Adrenal gland (tissue), 12 donors: ENCODE measurements around the gene NACC2. TPM values are rescaled to one million over a fixed set of nuclear protein-coding genes. Genes with fewer than 3 reads are reported as not detected.

Experiments used
- DNase-seq, 7 donors: peaks; one replicate each; pipeline ENCODE4 v3.0.0-alpha.2; 2019 to 2020
- H3K27ac ChIP-seq, 5 donors: fragments of 200-600 bp; sonication (generic) in 4 of 5; 1 replicate in 3 of 5; 2 replicates in 2 of 5; pipeline versions ENCODE4 v1.5.1 to v1.8.0; 2016 to 2020; ENCODE audit warnings: mild to moderate bottlenecking in 1 of 5
- H3K27me3 ChIP-seq: fragments of 200-600 bp; 2 replicates; pipeline ENCODE4 v1.8.0; 2021
- H3K36me3 ChIP-seq, 2 donors: fragments of 200-600 bp; replicated peaks in 1 of 2; 1 replicate in 1 of 2; 2 replicates in 1 of 2; pipeline versions ENCODE4 v1.5.1 to v1.8.0; 2018 to 2022
- H3K4me1 ChIP-seq, 2 donors: fragments of 200-600 bp; replicated peaks in 1 of 2; 1 replicate in 1 of 2; 2 replicates in 1 of 2; pipeline versions ENCODE4 v1.5.1 to v1.8.0; 2018 to 2021
- H3K4me3 ChIP-seq, 4 donors: fragments of 200-600 bp; sonication (generic) in 3 of 4; one replicate each; pipeline ENCODE4 v1.5.1; 2016 to 2018
- H3K9me3 ChIP-seq, 3 donors: fragments of 200-600 bp; sonication (generic) in 1 of 3; replicated peaks in 1 of 3; 1 replicate in 2 of 3; 2 replicates in 1 of 3; pipeline versions ENCODE4 v1.5.1 to v1.8.0; 2016 to 2021
- POLR2A ChIP-seq, 2 donors: fragments of 450-650 bp; IDR thresholded peaks; one replicate each; pipeline ENCODE4 v1.6.1; 2017; ENCODE audit warnings: antibody characterized with exemption in 2 of 2, mild to moderate bottlenecking in 2 of 2, moderate library complexity in 1 of 2
- WGBS, 4 donors: extraction: QIAGEN DNeasy Blood & Tissue Kit in 2 of 4; methylation state at CpG; one replicate each; pipeline versions ENCODE4 v1.1.5 to v1.1.7; 2013 to 2017; 5-methylcytosine and 5-hydroxymethylcytosine counted together
- intact Hi-C, 2 donors: fragments of 100-400 bp; cut with DNase I; formaldehyde crosslinking; loops; one replicate each; pipeline versions ENCODE4 v1.14.1 to v1.15.0; 2022 to 2023
- polyA plus RNA-seq, 3 donors: library from polyadenylated mRNA; stranded (reverse); fragments of 200-250 nt in 2 of 3; fragments of 350-450 nt in 1 of 3; fragmentation: Illumina TruSeq in 1 of 3; extraction: RNeasy Lipid Tissue Mini Kit (QIAGEN cat#74804) in 1 of 3; gene quantifications; one replicate each; pipeline ENCODE4 v1.2.3, GENCODE V29; 2013 to 2014
- total RNA-seq, 9 donors: library from RNA; depleted of rRNA in 4 of 9; stranded (reverse); fragments of >200 nt in 4 of 9; fragments of 120-200 nt in 1 of 9; fragmentation: NEBNext Ultra II Directional in 1 of 9; extraction: Animal tissue kit (Norgen Biotek cat#: 25700) in 1 of 9; gene quantifications; one replicate each; pipeline versions ENCODE4 v1.1.0 to v1.2.4, GENCODE V29; 2013 to 2023
- TF ChIP-seq, protein P1 (sequence below), 6 experiments: fragments of 450-650 bp in 4 of 6; fragments of 200-600 bp in 2 of 6; sonication (generic) in 1 of 6; IDR thresholded peaks; 1 replicate in 5 of 6; 2 replicates in 1 of 6; pipeline versions ENCODE4 v1.5.1 to v1.8.0; 2016 to 2021; ENCODE audit warnings: antibody characterized with exemption in 6 of 6, mild to moderate bottlenecking in 2 of 6, moderate library complexity in 1 of 6
- donor health status: healthy with polysubstance abuse.
- donor health status: Bipolar disorder and iron deficiency.
- donor health status: DM: yes; HTN: yes; CAD: no.
- donor health status: DM: no; HTN: no; CAD: no.
- donor health status: DM: no; HTN: no; CAD: no.
- donor health status: DM: yes; HTN: yes; CAD: no.

The NACC2 gene
- total and polyA plus RNA-seq, 12 donors = 3.3 to 61.0 (median 35.3) TPM

DNA sequence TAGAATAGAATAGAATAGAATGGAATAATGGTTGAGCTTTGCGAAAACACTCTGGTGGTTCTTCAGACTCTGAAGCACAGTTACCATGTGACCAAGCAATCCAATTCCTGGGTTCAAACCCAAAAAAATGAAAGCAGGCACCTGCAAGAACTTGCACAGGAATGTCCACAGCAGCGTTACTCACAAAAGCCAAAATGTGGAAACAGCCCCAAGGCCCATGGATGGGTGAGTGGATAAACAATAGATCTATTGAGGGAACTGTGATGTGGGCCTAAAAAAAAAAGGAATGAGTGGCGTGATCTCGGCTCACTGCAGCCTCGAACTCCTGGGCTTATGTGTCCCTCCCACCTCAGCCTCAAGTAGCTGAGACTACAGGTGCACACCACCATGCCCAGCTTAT, 45.0 kb upstream of the NACC2 start:
- intact Hi-C loops = loop anchor here in 1 of 2 donors (10.0 kb wide), 1 partner anchor 145 kb away; no protein-coding TSS in a partner anchor
- no peak overlapping the region for H3K4me3 ChIP-seq
- H3K27ac ChIP-seq = no peak overlapping the region
- H3K9me3 ChIP-seq = no peaks in the 10 kb centered on the region
- WGBS, 4 donors = 82 to 93% (median 90%) methylated on average over 5 of the region's 5 CpGs
- H3K27me3 ChIP-seq = peaks cover 31% of the 10 kb centered on the region
- H3K36me3 ChIP-seq = no peaks in the 10 kb centered on the region
- no peak for TF ChIP-seq POLR2A (IDR thresholded peaks at IDR 0.05)
- TF ChIP-seq, protein P1, sequence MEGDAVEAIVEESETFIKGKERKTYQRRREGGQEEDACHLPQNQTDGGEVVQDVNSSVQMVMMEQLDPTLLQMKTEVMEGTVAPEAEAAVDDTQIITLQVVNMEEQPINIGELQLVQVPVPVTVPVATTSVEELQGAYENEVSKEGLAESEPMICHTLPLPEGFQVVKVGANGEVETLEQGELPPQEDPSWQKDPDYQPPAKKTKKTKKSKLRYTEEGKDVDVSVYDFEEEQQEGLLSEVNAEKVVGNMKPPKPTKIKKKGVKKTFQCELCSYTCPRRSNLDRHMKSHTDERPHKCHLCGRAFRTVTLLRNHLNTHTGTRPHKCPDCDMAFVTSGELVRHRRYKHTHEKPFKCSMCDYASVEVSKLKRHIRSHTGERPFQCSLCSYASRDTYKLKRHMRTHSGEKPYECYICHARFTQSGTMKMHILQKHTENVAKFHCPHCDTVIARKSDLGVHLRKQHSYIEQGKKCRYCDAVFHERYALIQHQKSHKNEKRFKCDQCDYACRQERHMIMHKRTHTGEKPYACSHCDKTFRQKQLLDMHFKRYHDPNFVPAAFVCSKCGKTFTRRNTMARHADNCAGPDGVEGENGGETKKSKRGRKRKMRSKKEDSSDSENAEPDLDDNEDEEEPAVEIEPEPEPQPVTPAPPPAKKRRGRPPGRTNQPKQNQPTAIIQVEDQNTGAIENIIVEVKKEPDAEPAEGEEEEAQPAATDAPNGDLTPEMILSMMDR (IDR thresholded peaks at IDR 0.05) = no peak
- no peak for DNase-seq
- no peaks in the 10 kb centered on the region for H3K4me1 ChIP-seq

DNA sequence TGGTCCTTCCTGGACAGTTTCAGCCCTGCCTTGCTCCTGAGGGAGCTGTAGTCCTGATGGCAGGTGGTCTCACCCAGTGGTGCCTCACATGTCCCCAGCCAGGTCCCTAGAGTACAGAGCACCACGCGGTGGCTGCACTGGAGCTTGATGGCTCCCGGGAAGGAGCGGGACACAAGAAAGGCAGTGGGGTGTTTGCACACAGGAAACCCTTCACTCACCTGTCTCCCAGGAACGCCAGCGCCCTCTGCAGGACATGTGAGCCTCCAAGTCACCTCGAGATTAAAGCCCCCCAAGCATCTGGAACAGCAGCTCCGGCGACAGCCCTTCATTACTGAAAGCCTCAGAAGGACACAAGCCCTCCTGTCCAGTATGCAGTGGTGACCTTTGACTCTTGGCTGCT, 43.5 kb upstream of the NACC2 start:
- WGBS, 4 donors = 13 to 37% (median 20%) methylated on average over 6 to 9 of the region's 9 CpGs
- H3K27me3 ChIP-seq = peaks cover 34% of the 10 kb centered on the region
- intact Hi-C loops = no loop called here
- no peak for DNase-seq
- TF ChIP-seq, protein P1 (IDR thresholded peaks at IDR 0.05) = no peak
- no peak for TF ChIP-seq POLR2A (IDR thresholded peaks at IDR 0.05)
- no peaks in the 10 kb centered on the region for H3K9me3 ChIP-seq
- peaks cover 1 to 2% of the 10 kb centered on the region in 2 donors for H3K4me1 ChIP-seq
- H3K4me3 ChIP-seq = no peak overlapping the region
- no peaks in the 10 kb centered on the region for H3K36me3 ChIP-seq
- no peak overlapping the region for H3K27ac ChIP-seq

- H3K27ac ChIP-seq = no peak overlapping the region
- peaks cover 32% of the 10 kb centered on the region for H3K27me3 ChIP-seq
- TF ChIP-seq, protein P1 (IDR thresholded peaks at IDR 0.05) = no peak
- no peak for TF ChIP-seq POLR2A (IDR thresholded peaks at IDR 0.05)
- H3K4me1 ChIP-seq = peaks cover 5 to 6% of the 10 kb centered on the region in 2 donors
- intact Hi-C loops = no loop called here
- H3K36me3 ChIP-seq = no peaks in the 10 kb centered on the region
- peak in 3 of 7 donors; percentile 26 to 60 (median 38) for DNase-seq
- no peaks in the 10 kb centered on the region for H3K9me3 ChIP-seq
- 66 to 75% (median 70%) methylated on average over 19 to 27 of the region's 27 CpGs for WGBS, 4 donors
- H3K4me3 ChIP-seq = no peak overlapping the region
Observed at GRCh38 chr9:136137321-136138265, 42.5 kb upstream of the NACC2 start.

- Histone ChIP-seq H3K4me1 (peaks cover 5 to 6% of the 10 kb centered on the region in 2 donors), H3K36me3 (no peaks in the 10 kb centered on the region), H3K4me3 (no peak overlapping the region), H3K9me3 (no peaks in the 10 kb centered on the region), H3K27ac (no peak overlapping the region), H3K27me3 (peaks cover 45% of the 10 kb centered on the region)
- intact Hi-C loops = no loop called here
- WGBS, 4 donors = 75 to 80% (median 79%) methylated on average over 24 to 33 of the region's 33 CpGs
- TF ChIP-seq, protein P1 (IDR thresholded peaks at IDR 0.05) = no peak
- TF ChIP-seq POLR2A (IDR thresholded peaks at IDR 0.05) = no peak
- DNase-seq = no peak
Observed at GRCh38 chr9:136136127-136136925, 41.2 kb upstream of the NACC2 start.
